Ovary (tissue), 3 donors: ENCODE measurements around the gene AKAP6.

Source experiments
- CTCF ChIP-seq, 3 donors: fragments of 450-650 bp in 2 of 3; fragments of 200-600 bp in 1 of 3; IDR thresholded peaks; one replicate each; pipeline versions ENCODE4 v1.5.1 to v1.8.0; 2016 to 2022; ENCODE audit warnings: antibody characterized with exemption in 3 of 3, mild to moderate bottlenecking in 1 of 3
- EP300 ChIP-seq: sonication (generic); formaldehyde crosslinking; IDR thresholded peaks from one replicate; pipeline ENCODE4 v1.6.1; 2017; ENCODE audit warnings: antibody characterized with exemption
- POLR2A ChIP-seq: fragments of 450-650 bp; IDR thresholded peaks from one replicate; pipeline ENCODE4 v1.6.1; 2017; ENCODE audit warnings: antibody characterized with exemption, mild to moderate bottlenecking, moderate library complexity
- donor health status: DM: no; HTN: no; CAD: no.

GRCh38 chr14:32477396-32477795 lies 148.3 kb downstream of the AKAP6 start:
- TF ChIP-seq CTCF (IDR thresholded peaks at IDR 0.05) (no peak), POLR2A (no peak), EP300 (no peak)
